Activated T-helper 17 cell treated with anti-CD3 and anti-CD28 coated beads, Interleukin-2, amount 50 U/mL, for 72 hours (primary cell): ENCODE results near the gene NEXMIF. TPM values are rescaled to one million over a fixed set of nuclear protein-coding genes. Genes with fewer than 3 reads are reported as not detected.
"Not testable (repeated sequence)": the region's sequence is repeated elsewhere in the genome, so short reads cannot be mapped to it uniquely, and the experiment has no call there.

ENCODE experiments used
- ATAC-seq: fragments of 150-1000 bp; cut with Tn5 transposase; replicated peaks from 2 replicates; pipeline ENCODE4 v1.10.0; 2021; ENCODE audit warnings: mild to moderate bottlenecking, moderate library complexity
- H3K27ac Mint-ChIP-seq: one replicate; pipeline ENCODE4 v1.8.0; 2022; ENCODE audit warnings: mixed read lengths
- H3K27me3 Mint-ChIP-seq: one replicate; pipeline ENCODE4 v1.8.0; 2022; ENCODE audit warnings: mixed read lengths
- H3K36me3 Mint-ChIP-seq: one replicate; pipeline ENCODE4 v1.8.0; 2022; ENCODE audit warnings: low read depth, mild to moderate bottlenecking, mixed read lengths
- H3K4me1 Mint-ChIP-seq: one replicate; pipeline ENCODE4 v1.8.0; 2022; ENCODE audit warnings: mixed read lengths
- H3K4me3 Mint-ChIP-seq: one replicate; pipeline ENCODE4 v1.8.0; 2022; ENCODE audit warnings: mild to moderate bottlenecking, mixed read lengths
- H3K9me3 Mint-ChIP-seq: one replicate; pipeline ENCODE4 v1.8.0; 2022; ENCODE audit warnings: mixed read lengths
- total RNA-seq, 2 donors: library from RNA; stranded (reverse); gene quantifications; one replicate each; pipeline ENCODE4 v1.2.3, GENCODE V29; 2022

The NEXMIF gene
- 1 to 10 TPM in 1 of 2 donors, under 1 TPM in 1; 0.24 to 2.8 TPM for total RNA-seq

GRCh38 chrX:74925225-74926088 lies at the start of gene NEXMIF:
TSS of gene NEXMIF (minus strand) at chrX:74925452.
- ATAC-seq = peak; percentile 65
- Mint-ChIP-seq H3K4me3 (peak within 1 kb of the TSS; percentile 88), H3K27ac (peak within 1 kb of the TSS; percentile 78), H3K4me1 (no peaks in the 10 kb centered on the region), H3K27me3 (peaks cover 10% of the 10 kb centered on the region), H3K9me3 (no peaks in the 10 kb centered on the region), H3K36me3 (no peaks in the 10 kb centered on the region)

DNA sequence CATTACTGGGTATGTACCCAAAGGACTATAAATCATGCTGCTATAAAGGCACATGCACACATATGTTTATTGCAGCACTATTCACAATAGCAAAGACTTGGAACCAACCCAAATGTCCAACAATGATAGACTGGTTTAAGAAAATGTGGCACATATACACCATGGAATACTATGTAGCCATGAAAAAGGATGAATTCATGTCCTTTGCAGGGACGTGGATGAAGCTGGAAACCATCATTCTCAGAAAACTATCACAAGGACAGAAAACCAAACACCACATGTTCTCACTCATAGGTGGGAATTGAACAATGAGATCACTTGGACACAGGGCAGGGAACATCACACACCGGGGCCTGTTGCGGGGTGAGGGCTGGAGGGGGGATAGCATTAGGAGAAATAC lies 36.7 kb upstream of the NEXMIF start:
- not testable (repeated sequence) for H3K4me1 Mint-ChIP-seq, H3K9me3 Mint-ChIP-seq, H3K4me3 Mint-ChIP-seq, H3K36me3 Mint-ChIP-seq, H3K27ac Mint-ChIP-seq, H3K27me3 Mint-ChIP-seq, ATAC-seq

- ATAC-seq = no peak
- Mint-ChIP-seq H3K27me3 (no peaks in the 10 kb centered on the region), H3K9me3 (peaks cover 5% of the 10 kb centered on the region), H3K27ac (no peak overlapping the region), H3K4me1 (no peaks in the 10 kb centered on the region), H3K4me3 (no peak overlapping the region), H3K36me3 (no peaks in the 10 kb centered on the region)
Measured at GRCh38 chrX:74949717-74950116, 24.5 kb upstream of the NEXMIF start.

- H3K36me3 Mint-ChIP-seq = no peaks in the 10 kb centered on the region
- H3K27ac Mint-ChIP-seq = no peak overlapping the region
- peaks cover 3% of the 10 kb centered on the region for H3K27me3 Mint-ChIP-seq
- H3K4me1 Mint-ChIP-seq = no peaks in the 10 kb centered on the region
- no peak for ATAC-seq
- no peak overlapping the region for H3K4me3 Mint-ChIP-seq
- H3K9me3 Mint-ChIP-seq = no peaks in the 10 kb centered on the region
Measured at GRCh38 chrX:74940414-74940813, 15.2 kb upstream of the NEXMIF start.

DNA sequence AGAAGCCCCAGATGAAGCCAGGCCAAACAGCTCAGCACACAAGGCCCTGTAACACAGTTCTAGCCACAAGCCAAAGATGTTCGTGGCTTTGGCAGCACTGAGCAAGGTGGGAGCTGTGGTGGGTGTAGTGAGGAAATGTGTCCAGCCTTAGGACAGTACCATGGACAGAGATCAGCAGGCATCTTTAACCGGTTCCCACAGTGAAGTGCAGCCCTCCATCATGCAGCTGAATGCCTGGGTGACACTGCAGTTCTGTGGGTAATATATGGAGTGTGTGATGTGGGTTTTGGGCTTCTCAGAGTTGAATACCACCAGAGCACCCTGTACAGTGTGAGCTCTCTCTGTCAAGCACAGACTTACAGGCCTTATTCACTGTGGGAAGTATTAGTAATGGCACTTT lies 6.0 kb upstream of the NEXMIF start:
- no peak overlapping the region for H3K27ac Mint-ChIP-seq
- peaks cover 18% of the 10 kb centered on the region for H3K27me3 Mint-ChIP-seq
- no peaks in the 10 kb centered on the region for H3K9me3 Mint-ChIP-seq
- H3K4me3 Mint-ChIP-seq = no peak overlapping the region
- ATAC-seq = no peak
- no peaks in the 10 kb centered on the region for H3K4me1 Mint-ChIP-seq
- no peaks in the 10 kb centered on the region for H3K36me3 Mint-ChIP-seq

DNA sequence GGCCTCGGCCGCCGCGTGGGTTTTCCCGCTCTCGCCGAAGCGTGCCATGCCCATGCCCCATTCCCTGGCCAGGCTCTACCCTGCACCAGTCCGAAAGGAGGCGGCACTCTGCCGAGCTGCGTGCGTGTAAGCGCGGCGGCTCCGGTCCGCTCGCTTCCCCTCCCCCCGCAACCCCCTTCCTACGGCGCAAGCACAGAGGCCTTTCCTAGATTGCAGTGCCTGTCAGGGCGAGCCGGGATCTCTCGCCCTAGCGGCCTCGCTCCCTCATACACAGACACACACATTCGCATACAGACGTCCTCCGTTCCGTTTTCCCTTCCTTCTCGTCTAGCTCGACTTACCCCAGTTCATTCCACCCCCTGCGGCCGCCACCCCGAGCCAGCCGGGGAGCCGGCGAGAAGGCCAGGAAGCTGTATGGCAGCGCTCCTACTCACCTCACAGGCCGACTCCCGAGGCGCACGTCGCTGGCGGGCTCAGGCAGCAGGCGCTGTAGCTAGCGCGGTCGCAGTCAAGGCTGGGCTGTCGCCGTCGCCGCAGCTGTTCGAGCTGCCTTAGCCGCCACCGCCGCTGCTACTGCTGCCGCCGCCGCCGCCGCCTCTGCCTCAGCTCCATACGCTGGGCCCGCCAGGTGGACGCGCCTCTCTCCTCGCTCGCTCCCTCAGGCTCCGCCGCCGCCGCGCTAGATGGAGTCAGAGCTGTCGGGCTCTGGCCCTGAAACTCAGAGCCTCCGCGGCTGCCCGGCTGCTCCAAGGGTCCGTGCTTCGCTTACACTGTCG lies 615 bp downstream of the NEXMIF start:
- Mint-ChIP-seq H3K27ac (peak overlapping the region; percentile 78), H3K4me1 (no peaks in the 10 kb centered on the region)
- peak; percentile 70 for ATAC-seq

DNA sequence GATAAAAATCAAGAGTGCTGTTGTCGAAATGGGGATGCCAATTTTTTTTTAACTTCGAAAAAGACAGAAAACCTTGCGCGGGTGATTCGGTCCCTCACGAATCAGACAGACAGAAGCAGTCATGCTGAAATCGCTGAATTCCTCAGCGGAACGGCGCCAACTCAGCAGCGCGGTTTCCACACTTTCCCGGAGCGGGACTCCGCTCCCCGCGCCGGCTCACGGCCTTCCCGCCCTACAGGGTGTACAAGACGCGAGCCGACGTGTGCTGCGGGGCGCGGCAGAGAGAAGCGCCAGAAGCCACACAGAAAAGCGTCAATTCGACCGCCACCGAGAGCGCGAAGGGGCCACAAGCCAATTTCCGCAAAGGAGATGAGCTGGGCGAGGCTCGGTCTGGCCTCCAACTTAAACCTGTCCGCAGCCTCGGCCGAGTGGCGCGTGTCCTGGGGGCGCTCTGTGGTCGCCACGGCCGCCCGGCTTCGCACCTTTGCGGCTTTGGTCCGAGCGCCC lies 1.3 kb downstream of the NEXMIF start:
- Mint-ChIP-seq H3K27me3 (peaks cover 6% of the 10 kb centered on the region), H3K36me3 (no peaks in the 10 kb centered on the region), H3K9me3 (no peaks in the 10 kb centered on the region), H3K4me1 (no peaks in the 10 kb centered on the region), H3K4me3 (peak overlapping the region; percentile 88), H3K27ac (no peak overlapping the region)
- ATAC-seq = peak; percentile 36

More for the DNA sequence above, 615 bp downstream of the NEXMIF start:
- Mint-ChIP-seq H3K9me3 (no peaks in the 10 kb centered on the region), H3K4me3 (peak overlapping the region; percentile 88), H3K27me3 (peaks cover 6% of the 10 kb centered on the region), H3K36me3 (no peaks in the 10 kb centered on the region)

GRCh38 chrX:74922922-74923543 lies 2.2 kb downstream of the NEXMIF start:
- Mint-ChIP-seq H3K4me1 (no peaks in the 10 kb centered on the region), H3K36me3 (no peaks in the 10 kb centered on the region), H3K9me3 (no peaks in the 10 kb centered on the region), H3K4me3 (peak overlapping the region; percentile 88), H3K27me3 (peaks cover 6% of the 10 kb centered on the region), H3K27ac (no peak overlapping the region)
- ATAC-seq = no peak

GRCh38 chrX:74911494-74911893 lies 13.8 kb downstream of the NEXMIF start:
- no peaks in the 10 kb centered on the region for H3K36me3 Mint-ChIP-seq
- H3K27ac Mint-ChIP-seq = no peak overlapping the region
- H3K9me3 Mint-ChIP-seq = no peaks in the 10 kb centered on the region
- ATAC-seq = peak; percentile 56
- H3K27me3 Mint-ChIP-seq = no peaks in the 10 kb centered on the region
- no peak overlapping the region for H3K4me3 Mint-ChIP-seq
- no peaks in the 10 kb centered on the region for H3K4me1 Mint-ChIP-seq

- H3K27me3 Mint-ChIP-seq = no peaks in the 10 kb centered on the region
- no peak for ATAC-seq
- H3K27ac Mint-ChIP-seq = no peak overlapping the region
- no peaks in the 10 kb centered on the region for H3K4me1 Mint-ChIP-seq
- H3K9me3 Mint-ChIP-seq = no peaks in the 10 kb centered on the region
- H3K4me3 Mint-ChIP-seq = no peak overlapping the region
- H3K36me3 Mint-ChIP-seq = no peaks in the 10 kb centered on the region
Measured at GRCh38 chrX:74906417-74906816, 18.8 kb downstream of the NEXMIF start.

DNA sequence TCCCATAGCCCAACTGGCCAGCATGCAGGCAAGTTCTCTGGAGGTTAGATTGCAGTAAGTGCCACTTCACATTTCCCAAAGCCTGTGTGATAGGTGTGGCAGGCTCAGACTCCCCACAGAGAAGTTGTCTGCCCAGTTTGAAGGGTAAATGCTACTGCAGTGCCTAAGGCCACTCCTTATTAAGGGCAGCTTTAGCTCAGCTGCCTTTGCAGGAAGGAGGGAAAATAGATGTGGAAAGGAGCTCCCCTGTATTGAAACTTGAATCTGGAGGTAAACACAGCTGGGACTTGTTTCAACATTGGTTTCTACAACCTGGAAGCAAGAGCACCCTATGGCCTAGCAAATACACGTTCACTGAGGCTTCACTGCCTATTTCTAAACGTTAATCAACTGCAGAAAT lies 22.4 kb downstream of the NEXMIF start:
- Mint-ChIP-seq H3K9me3 (no peaks in the 10 kb centered on the region), H3K4me1 (no peaks in the 10 kb centered on the region), H3K27me3 (no peaks in the 10 kb centered on the region), H3K4me3 (no peak overlapping the region), H3K36me3 (no peaks in the 10 kb centered on the region), H3K27ac (no peak overlapping the region)
- no peak for ATAC-seq

- Mint-ChIP-seq H3K27me3 (no peaks in the 10 kb centered on the region), H3K4me3 (no peak overlapping the region), H3K27ac (no peak overlapping the region), H3K9me3 (no peaks in the 10 kb centered on the region), H3K4me1 (no peaks in the 10 kb centered on the region), H3K36me3 (no peaks in the 10 kb centered on the region)
- no peak for ATAC-seq
Measured at GRCh38 chrX:74892561-74892960, 32.7 kb downstream of the NEXMIF start.

- Mint-ChIP-seq H3K4me3 (no peak overlapping the region), H3K36me3 (no peaks in the 10 kb centered on the region), H3K27ac (no peak overlapping the region), H3K4me1 (no peaks in the 10 kb centered on the region), H3K27me3 (no peaks in the 10 kb centered on the region), H3K9me3 (no peaks in the 10 kb centered on the region)
- ATAC-seq = peak; percentile 77
Measured at GRCh38 chrX:74890676-74891430, 34.4 kb downstream of the NEXMIF start.

DNA sequence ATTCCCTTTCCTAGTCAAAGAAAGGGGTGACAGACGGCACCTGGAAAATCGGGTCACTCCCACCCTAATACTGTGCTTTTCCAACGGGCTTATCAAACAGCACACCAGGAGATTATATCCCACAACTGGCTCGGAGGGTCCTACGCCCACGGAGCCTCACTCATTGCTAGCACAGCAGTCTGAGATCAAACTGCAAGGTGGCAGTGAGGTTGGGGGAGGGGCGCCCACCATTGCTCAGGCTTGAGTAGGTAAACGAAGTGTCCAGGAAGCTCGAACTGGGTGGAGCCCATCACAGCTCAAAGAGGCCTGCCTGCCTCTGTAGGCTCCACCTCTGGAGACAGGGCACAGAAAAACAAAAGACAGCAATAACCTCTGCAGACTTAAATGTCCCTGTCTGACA lies 42.9 kb downstream of the NEXMIF start:
- not testable (repeated sequence) for H3K4me1 Mint-ChIP-seq, H3K9me3 Mint-ChIP-seq, H3K27ac Mint-ChIP-seq, ATAC-seq, H3K4me3 Mint-ChIP-seq, H3K36me3 Mint-ChIP-seq, H3K27me3 Mint-ChIP-seq
